B cell (primary cell): ENCODE results near the gene MYO1E. TPM values are rescaled to one million over a fixed set of nuclear protein-coding genes. Genes with fewer than 3 reads are reported as not detected.

Experiments
- ATAC-seq: fragments of 200-7000 bp; cut with Tn5 transposase; one replicate; pipeline ENCODE4 v1.10.0; 2021; ENCODE audit warnings: low read depth, mild to moderate bottlenecking, moderate number of reproducible peaks, moderate library complexity
- CTCF ChIA-PET: fragments of 350-600 bp; sonication (Branson Sonifier 250); formaldehyde crosslinking; loops from one replicate; lab custom pipeline; 2021; ENCODE audit warnings: antibody characterized with exemption, inconsistent platforms; lab: Charles Lee
- POLR2A ChIA-PET: fragments of 350-600 bp; sonication (Branson Sonifier 250); formaldehyde crosslinking; loops from one replicate; lab custom pipeline; 2021; ENCODE audit warnings: antibody characterized with exemption; lab: Charles Lee
- DNase-seq: peaks from one replicate; pipeline ENCODE4 v3.0.0; 2013
- H2AFZ ChIP-seq: 2 replicates; pipeline ENCODE4 v1.6.1; 2012; ENCODE audit warnings: mild to moderate bottlenecking, low read depth, low read length; ENCODE audit not compliant: insufficient read depth, poor library complexity, severe bottlenecking
- H3K27ac ChIP-seq, 2 donors: 1 replicate in 1 of 2; 2 replicates in 1 of 2; pipeline ENCODE4 v1.5.1; 2012 to 2013; ENCODE audit warnings: low read length in 2 of 2, mild to moderate bottlenecking in 2 of 2, moderate library complexity in 1 of 2
- H3K27me3 ChIP-seq, 4 experiments: fragments of 200-600 bp in 1 of 4; sonication (generic) in 1 of 4; replicated peaks in 1 of 4; 1 replicate in 2 of 4; 2 replicates in 2 of 4; pipeline versions ENCODE4 v1.6.1 to v1.7.0; 2013 to 2016; ENCODE audit warnings: low read length in 3 of 4, mild to moderate bottlenecking in 2 of 4, mixed read lengths in 1 of 4, moderate library complexity in 1 of 4; ENCODE audit not compliant: insufficient read depth in 4 of 4, control insufficient read depth in 3 of 4; ENCODE audit errors: control extremely low read depth in 1 of 4
- H3K36me3 ChIP-seq, 2 experiments: replicated peaks in 1 of 2; 1 replicate in 1 of 2; 2 replicates in 1 of 2; pipeline versions ENCODE4 v1.6.1 to v1.7.1; 2013; ENCODE audit warnings: low read length in 1 of 2; ENCODE audit not compliant: insufficient read depth in 2 of 2, control insufficient read depth in 1 of 2; ENCODE audit errors: control extremely low read depth in 1 of 2, extremely low read depth in 1 of 2
- H3K4me1 ChIP-seq, 2 donors: fragments of 200-600 bp in 1 of 2; sonication (generic) in 1 of 2; 1 replicate in 1 of 2; 2 replicates in 1 of 2; pipeline versions ENCODE4 v1.5.1 to v1.6.1; 2013 to 2017; ENCODE audit warnings: low read length in 2 of 2; ENCODE audit not compliant: control insufficient read depth in 2 of 2, insufficient read depth in 2 of 2
- H3K4me2 ChIP-seq: replicated peaks from 2 replicates; pipeline ENCODE3; 2012; ENCODE audit warnings: mild to moderate bottlenecking, low read depth, low read length; ENCODE audit not compliant: poor library complexity, severe bottlenecking
- H3K4me3 ChIP-seq, 5 experiments: fragments of 200-600 bp in 1 of 5; sonication (generic) in 1 of 5; 1 replicate in 3 of 5; 2 replicates in 2 of 5; pipeline versions ENCODE4 v1.5.1 to v1.7.0; 2011 to 2016; ENCODE audit warnings: low read length in 4 of 5, mild to moderate bottlenecking in 4 of 5, low read depth in 2 of 5, control low read depth in 1 of 5, moderate library complexity in 1 of 5; ENCODE audit not compliant: insufficient read depth in 1 of 5; ENCODE audit errors: control extremely low read depth in 1 of 5, extremely low read depth in 1 of 5
- H3K79me2 ChIP-seq: fragments of 200-600 bp; sonication (generic); one replicate; pipeline ENCODE4 v1.6.0; 2016; ENCODE audit warnings: low read length; ENCODE audit not compliant: control insufficient read depth, insufficient read depth
- H3K9ac ChIP-seq: fragments of 200-600 bp; sonication (generic); 2 replicates; pipeline ENCODE4 v1.6.1; 2017; ENCODE audit warnings: mild to moderate bottlenecking, low read length, moderate library complexity
- H3K9me3 ChIP-seq, 3 donors: one replicate each; pipeline versions ENCODE4 v1.6.1 to v1.7.1; 2013; ENCODE audit warnings: low read length in 2 of 3; ENCODE audit not compliant: control insufficient read depth in 2 of 3, insufficient read depth in 1 of 3; ENCODE audit errors: control extremely low read depth in 1 of 3
- H4K20me1 ChIP-seq: 2 replicates; pipeline ENCODE4 v1.6.0; 2012; ENCODE audit warnings: mild to moderate bottlenecking, low read length; ENCODE audit not compliant: insufficient read depth, control insufficient read depth, poor library complexity, severe bottlenecking
- H3K27ac Mint-ChIP-seq: one replicate; pipeline ENCODE4 v1.8.0; 2021; ENCODE audit warnings: mixed read lengths
- H3K27me3 Mint-ChIP-seq: one replicate; pipeline ENCODE4 v1.8.0; 2021; ENCODE audit warnings: mixed read lengths
- H3K4me1 Mint-ChIP-seq: one replicate; pipeline ENCODE4 v1.8.0; 2021; ENCODE audit warnings: mixed read lengths
- H3K4me3 Mint-ChIP-seq: one replicate; pipeline ENCODE4 v1.8.0; 2021; ENCODE audit warnings: mixed read lengths
- H3K9me3 Mint-ChIP-seq: one replicate; pipeline ENCODE4 v1.8.0; 2022; ENCODE audit warnings: mixed read lengths; ENCODE audit not compliant: insufficient read depth
- EZH2 ChIP-seq: IDR thresholded peaks from 2 replicates; pipeline ENCODE4 v1.6.1; 2012; ENCODE audit warnings: borderline replicate concordance, low read depth, mild to moderate bottlenecking, moderate library complexity, low read length; ENCODE audit not compliant: insufficient read depth, poor library complexity, severe bottlenecking
- WGBS: methylation state at CpG from one replicate; pipeline ENCODE4 v1.1.5; 2013; ENCODE audit warnings: missing lambda C conversion rate; ENCODE audit not compliant: insufficient coverage; 5-methylcytosine and 5-hydroxymethylcytosine counted together
- intact Hi-C: fragments of 100-400 bp; cut with micrococcal nuclease; formaldehyde crosslinking; loops from one replicate; pipeline ENCODE4 v1.10.0; 2022
- polyA plus RNA-seq: library from polyadenylated mRNA; depleted of rRNA; stranded (reverse); fragments of >200 nt; gene quantifications from 2 replicates; pipeline ENCODE4 v1.2.3, GENCODE V29; 2012
- total RNA-seq, 2 donors: library from RNA; stranded (reverse); fragments of 120-200 nt in 1 of 2; gene quantifications; 1 replicate in 1 of 2; 2 replicates in 1 of 2; pipeline versions ENCODE4 v1.2.3 to v1.2.4, GENCODE V29; 2013 to 2022
- TF ChIP-seq, protein P1 (sequence below): fragments of 200-600 bp; IDR thresholded peaks from one replicate; pipeline ENCODE4 v1.8.0; 2022; ENCODE audit warnings: antibody characterized with exemption, mild to moderate bottlenecking

Gene MYO1E
- total and polyA plus RNA-seq, 2 donors (not counting 1 experiment from before 2014, with no cell fraction given): 11.9 to 100.0 TPM

- ATAC-seq (no peak), DNase-seq (no peak)
- no peaks in the 10 kb centered on the region for H3K9me3 Mint-ChIP-seq
- H3K4me3 Mint-ChIP-seq: peak overlapping the region; percentile 70
- Histone ChIP-seq H3K27me3 (no peaks in the 10 kb centered on the region), H3K36me3 (no peaks in the 10 kb centered on the region), H4K20me1 (no peaks in the 10 kb centered on the region), H3K9me3 (no peaks in the 10 kb centered on the region), H3K9ac (peak overlapping the region; percentile 45), H3K79me2 (peaks cover 94% of the 10 kb centered on the region), H3K4me2 (peak overlapping the region; percentile 64), H3K4me3 (peak overlapping the region in 3 of 5 experiments; percentile 8 to 35 (median 18)), H3K4me1 (peaks cover 65 to 68% of the 10 kb centered on the region in 2 donors), H2AFZ (peak overlapping the region; percentile 68), H3K27ac (peak overlapping the region; percentile 66 to 82)
- intact Hi-C loops: loop anchor here (5.0 to 10.0 kb wide), 3 partner anchors 43 to 107 kb away; no protein-coding TSS in a partner anchor
- ChIA-PET CTCF (interaction anchor here (1.4 to 2.3 kb wide), 2 partner anchors 107 to 108 kb away, joined by 4 to 10 read pairs; no protein-coding TSS in a partner anchor), POLR2A (interaction anchor here (1.0 to 1.2 kb wide), 2 partner anchors 13 to 58 kb away, joined by 3 read pairs; no protein-coding TSS in a partner anchor)
- H3K4me1 Mint-ChIP-seq: peaks cover 79% of the 10 kb centered on the region
- TF ChIP-seq, protein P1, sequence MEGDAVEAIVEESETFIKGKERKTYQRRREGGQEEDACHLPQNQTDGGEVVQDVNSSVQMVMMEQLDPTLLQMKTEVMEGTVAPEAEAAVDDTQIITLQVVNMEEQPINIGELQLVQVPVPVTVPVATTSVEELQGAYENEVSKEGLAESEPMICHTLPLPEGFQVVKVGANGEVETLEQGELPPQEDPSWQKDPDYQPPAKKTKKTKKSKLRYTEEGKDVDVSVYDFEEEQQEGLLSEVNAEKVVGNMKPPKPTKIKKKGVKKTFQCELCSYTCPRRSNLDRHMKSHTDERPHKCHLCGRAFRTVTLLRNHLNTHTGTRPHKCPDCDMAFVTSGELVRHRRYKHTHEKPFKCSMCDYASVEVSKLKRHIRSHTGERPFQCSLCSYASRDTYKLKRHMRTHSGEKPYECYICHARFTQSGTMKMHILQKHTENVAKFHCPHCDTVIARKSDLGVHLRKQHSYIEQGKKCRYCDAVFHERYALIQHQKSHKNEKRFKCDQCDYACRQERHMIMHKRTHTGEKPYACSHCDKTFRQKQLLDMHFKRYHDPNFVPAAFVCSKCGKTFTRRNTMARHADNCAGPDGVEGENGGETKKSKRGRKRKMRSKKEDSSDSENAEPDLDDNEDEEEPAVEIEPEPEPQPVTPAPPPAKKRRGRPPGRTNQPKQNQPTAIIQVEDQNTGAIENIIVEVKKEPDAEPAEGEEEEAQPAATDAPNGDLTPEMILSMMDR: no peak
- 92% methylated on average over 2 of the region's 8 CpGs for WGBS
- H3K27ac Mint-ChIP-seq: peak overlapping the region; percentile 83
- H3K27me3 Mint-ChIP-seq: no peaks in the 10 kb centered on the region
Observed at GRCh38 chr15:59354417-59355031, 18.1 kb downstream of the MYO1E start.

- no peaks in the 10 kb centered on the region for H4K20me1 ChIP-seq
- POLR2A ChIA-PET: interaction anchor here (1.0 kb wide), 1 partner anchor 59 kb away, joined by 3 read pairs; no protein-coding TSS in a partner anchor
- Mint-ChIP-seq H3K27me3 (no peaks in the 10 kb centered on the region), H3K9me3 (no peaks in the 10 kb centered on the region), H3K27ac (peak overlapping the region; percentile 83), H3K4me3 (peak overlapping the region; percentile 70), H3K4me1 (peaks cover 83% of the 10 kb centered on the region)
- H3K4me2 ChIP-seq: peak overlapping the region; percentile 64
- H3K4me3 ChIP-seq: peak overlapping the region in 3 of 5 experiments; percentile 8 to 35 (median 18)
- peak overlapping the region; percentile 45 for H3K9ac ChIP-seq
- H2AFZ ChIP-seq: peak overlapping the region; percentile 68
- intact Hi-C loops: loop anchor here (2.0 to 10.0 kb wide), 4 partner anchors 17 to 107 kb away; no protein-coding TSS in a partner anchor
- no peaks in the 10 kb centered on the region for H3K9me3 ChIP-seq
- no peaks in the 10 kb centered on the region for H3K36me3 ChIP-seq
- H3K79me2 ChIP-seq: peaks cover 95% of the 10 kb centered on the region
- TF ChIP-seq, protein P1: no peak
- TF ChIP-seq EZH2: no peak
- DNase-seq: peak; percentile 60
- CTCF ChIA-PET: interaction anchor here (0.7 to 1.4 kb wide), 2 partner anchors 26 to 107 kb away, joined by 4 read pairs; no protein-coding TSS in a partner anchor
- H3K4me1 ChIP-seq: peaks cover 69% of the 10 kb centered on the region in 2 donors
- 61% methylated on average over 4 of the region's 6 CpGs for WGBS
- no peaks in the 10 kb centered on the region for H3K27me3 ChIP-seq
- ATAC-seq: peak; percentile 65
- peak overlapping the region; percentile 66 to 82 for H3K27ac ChIP-seq
Observed at GRCh38 chr15:59353994-59354416, 18.7 kb downstream of the MYO1E start.
